GM12878 (cell line): ENCODE results near the gene VGLL4. TPM values are rescaled to one million over a fixed set of nuclear protein-coding genes. Genes with fewer than 3 reads are reported as not detected.

Experiments
- ATAC-seq: fragments of 200-7000 bp; cut with Tn5 transposase; 3 replicates; pipeline ENCODE4 v1.9.1; 2020; ENCODE audit warnings: mild to moderate bottlenecking, moderate library complexity
- BruUV-seq: library from RNA; stranded (reverse); fragments of 400-500 nt; replicated peaks from 2 replicates; lab custom pipeline; 2021; lab: Mats Ljungman, UMichigan
- CTCF ChIA-PET: fragments of 300-600 bp; sonication (Branson Sonifier 250); formaldehyde crosslinking; extraction: SDS; loops from one replicate; lab custom pipeline; 2021; ENCODE audit warnings: inconsistent platforms; lab: Yijun Ruan, JAX
- POLR2A ChIA-PET: fragments of 350-600 bp; formaldehyde crosslinking; extraction: SDS; loops from one replicate; lab custom pipeline; 2021; ENCODE audit warnings: inconsistent platforms; lab: Charles Lee
- RAD21 ChIA-PET: fragments of 300-600 bp; sonication (Branson Sonifier 250); formaldehyde crosslinking; loops from one replicate; lab custom pipeline; 2023; ENCODE audit warnings: antibody characterized with exemption; ENCODE audit not compliant: unreplicated experiment; lab: Charles Lee
- SMC1A ChIA-PET: fragments of 300-600 bp; sonication (Branson Sonifier 250); formaldehyde crosslinking; loops from one replicate; lab custom pipeline; 2023; ENCODE audit not compliant: unreplicated experiment, uncharacterized antibody; lab: Charles Lee
- DNase-seq: peaks from one replicate; pipeline ENCODE4 v3.0.0-alpha.2; 2011; ENCODE audit warnings: low read depth, low spot score
- FAIRE-seq: peaks from 3 replicates; lab custom pipeline; 2011; peaks lifted over from hg19 to GRCh38; lab: Jason Lieb, UNC
- H2AFZ ChIP-seq: 2 replicates; pipeline ENCODE4 v1.6.0; 2011; ENCODE audit warnings: low read depth, low read length, control low read depth; ENCODE audit not compliant: control insufficient read depth
- H3K27ac ChIP-seq: 2 replicates; pipeline ENCODE4 v1.5.1; 2011; ENCODE audit warnings: control low read depth; ENCODE audit not compliant: control insufficient read depth, insufficient read depth
- H3K27me3 ChIP-seq, 2 experiments: replicated peaks in 1 of 2; 2 replicates each; pipeline versions ENCODE4 v1.6.0 to v1.6.1; 2011; ENCODE audit warnings: low read length in 1 of 2; ENCODE audit not compliant: control insufficient read depth in 2 of 2, insufficient read depth in 2 of 2
- H3K36me3 ChIP-seq, 2 experiments: 2 replicates each; pipeline ENCODE4 v1.5.1; 2011; ENCODE audit warnings: low read length in 1 of 2; ENCODE audit not compliant: control insufficient read depth in 2 of 2, insufficient read depth in 2 of 2
- H3K4me1 ChIP-seq: 2 replicates; pipeline ENCODE4 v1.6.1; 2011; ENCODE audit warnings: mild to moderate bottlenecking, low read length, moderate library complexity, mixed read lengths; ENCODE audit not compliant: control insufficient read depth, insufficient read depth
- H3K4me2 ChIP-seq: 2 replicates; pipeline ENCODE4 v1.6.0; 2011; ENCODE audit warnings: control low read depth; ENCODE audit not compliant: control insufficient read depth, insufficient read depth
- H3K4me3 ChIP-seq: fragments of 200-600 bp; sonication (generic); 2 replicates; pipeline ENCODE4 v1.5.1; 2016
- H3K79me2 ChIP-seq: 2 replicates; pipeline ENCODE4 v1.6.0; 2011; ENCODE audit warnings: low read length; ENCODE audit not compliant: control insufficient read depth, insufficient read depth
- H3K9ac ChIP-seq: 2 replicates; pipeline ENCODE4 v1.8.0; 2011; ENCODE audit warnings: low read length, control low read depth, mixed read lengths; ENCODE audit not compliant: control insufficient read depth, insufficient read depth
- H3K9me3 ChIP-seq: replicated peaks from 3 replicates; pipeline ENCODE4 v1.5.1; 2011; ENCODE audit warnings: mild to moderate bottlenecking, low read length; ENCODE audit not compliant: control insufficient read depth, insufficient read depth
- H4K20me1 ChIP-seq: 2 replicates; pipeline ENCODE4 v1.6.0; 2011; ENCODE audit not compliant: control insufficient read depth, insufficient read depth
- BACH1 ChIP-seq: fragments of 450-650 bp; IDR thresholded peaks from 2 replicates; pipeline ENCODE4 v1.6.1; 2017; ENCODE audit warnings: mild to moderate bottlenecking, borderline replicate concordance
- BCLAF1 ChIP-seq: fragments of 450-650 bp; IDR thresholded peaks from 2 replicates; pipeline ENCODE4 v1.6.1; 2017; ENCODE audit warnings: antibody characterized with exemption, mild to moderate bottlenecking, moderate library complexity
- CREM ChIP-seq: IDR thresholded peaks from 2 replicates; pipeline ENCODE4 v1.6.1; 2014; ENCODE audit warnings: antibody characterized with exemption, low read depth
- MTA2 ChIP-seq: fragments of 450-650 bp; IDR thresholded peaks from 2 replicates; pipeline ENCODE4 v1.6.1; 2016; ENCODE audit warnings: low read depth, mild to moderate bottlenecking, moderate library complexity
- MTA3 ChIP-seq: IDR thresholded peaks from 2 replicates; pipeline ENCODE4 v1.6.1; 2012; ENCODE audit warnings: low read length, inconsistent platforms, borderline replicate concordance
- YY1 ChIP-seq: IDR thresholded peaks from 2 replicates; pipeline ENCODE4 v1.6.1; 2011; ENCODE audit warnings: low read depth, mild to moderate bottlenecking, low read length
- ZBTB11 ChIP-seq: fragments of 450-650 bp; formaldehyde crosslinking; IDR thresholded peaks from 2 replicates; pipeline ENCODE4 v1.5.0; 2022; ENCODE audit warnings: mild to moderate bottlenecking, missing genetic modification characterization
- ZNF274 ChIP-seq: IDR thresholded peaks from one replicate; pipeline ENCODE4 v1.8.0; 2011; ENCODE audit not compliant: insufficient read length, insufficient read depth
- ZSCAN29 ChIP-seq: fragments of 450-650 bp; IDR thresholded peaks from 2 replicates; pipeline ENCODE4 v1.6.1; 2017; ENCODE audit warnings: mild to moderate bottlenecking, moderate library complexity
- WGBS: methylation state at CpG from one replicate; pipeline ENCODE4 v1.1.6; 2016; ENCODE audit warnings: low lambda C conversion rate; ENCODE audit not compliant: insufficient replicate concordance, insufficient coverage; ENCODE audit errors: missing lambda C conversion rate; 5-methylcytosine and 5-hydroxymethylcytosine counted together
- in situ Hi-C: fragments of 300-500 bp; cut with MboI; formaldehyde crosslinking; loops from 9 replicates; pipeline ENCODE4 v1.14.3; 2018; ENCODE audit warnings: mixed read lengths
- intact Hi-C: fragments of 100-400 bp; cut with micrococcal nuclease; formaldehyde crosslinking; loops from one replicate; pipeline ENCODE4 v1.14.2; 2022; ENCODE audit not compliant: unreplicated experiment
- polyA plus RNA-seq, 11 experiments: library from polyadenylated mRNA; depleted of rRNA in 4 of 11; unstranded in 6 of 11; stranded (reverse) in 5 of 11; fragments of >200 nt; fragmentation: Nextera tagmentation in 4 of 11; fragmentation: Illumina TruSeq in 1 of 11; extraction: Ambion mirVana in 4 of 11; extraction: Trizol in 1 of 11; gene quantifications; 1 replicate in 1 of 11; 2 replicates in 10 of 11; pipeline versions ENCODE4 v1.2.1 to v1.2.3, GENCODE V29; 2011 to 2016; ENCODE audit warnings: inconsistent platforms in 2 of 11, missing spikeins in 2 of 11, low read depth in 1 of 11
- total RNA-seq, 4 experiments: library from RNA; depleted of rRNA in 3 of 4; stranded (reverse); fragments of >200 nt in 3 of 4; fragmentation: Illumina TruSeq in 1 of 4; extraction: Trizol in 1 of 4; gene quantifications; 2 replicates each; pipeline versions ENCODE4 v1.2.1 to v1.2.3, GENCODE V29; 2013 to 2021
- TF ChIP-seq, protein P1 (sequence below): fragments of 450-650 bp; IDR thresholded peaks from 2 replicates; pipeline ENCODE4 v1.6.1; 2014; ENCODE audit warnings: mild to moderate bottlenecking
- TF ChIP-seq, protein P2 (sequence below), 3 experiments: IDR thresholded peaks in 2 of 3; conservative IDR thresholded peaks in 1 of 3; 2 replicates each; pipeline ENCODE4 v1.5.1; 2011; ENCODE audit warnings: low read depth in 3 of 3, low read length in 3 of 3, mild to moderate bottlenecking in 3 of 3, control low read depth in 2 of 3, moderate library complexity in 2 of 3, inconsistent platforms in 1 of 3, mixed read lengths in 1 of 3; ENCODE audit not compliant: control insufficient read depth in 2 of 3, insufficient read depth in 1 of 3; ENCODE audit errors: extremely low read depth in 1 of 3

The VGLL4 gene
- total and polyA plus RNA-seq, 10 of the 15 experiments (the other 5 are each of a cell fraction or from before 2014, with no cell fraction given) = 0.44 to 38.1 (median 16.1) TPM

DNA sequence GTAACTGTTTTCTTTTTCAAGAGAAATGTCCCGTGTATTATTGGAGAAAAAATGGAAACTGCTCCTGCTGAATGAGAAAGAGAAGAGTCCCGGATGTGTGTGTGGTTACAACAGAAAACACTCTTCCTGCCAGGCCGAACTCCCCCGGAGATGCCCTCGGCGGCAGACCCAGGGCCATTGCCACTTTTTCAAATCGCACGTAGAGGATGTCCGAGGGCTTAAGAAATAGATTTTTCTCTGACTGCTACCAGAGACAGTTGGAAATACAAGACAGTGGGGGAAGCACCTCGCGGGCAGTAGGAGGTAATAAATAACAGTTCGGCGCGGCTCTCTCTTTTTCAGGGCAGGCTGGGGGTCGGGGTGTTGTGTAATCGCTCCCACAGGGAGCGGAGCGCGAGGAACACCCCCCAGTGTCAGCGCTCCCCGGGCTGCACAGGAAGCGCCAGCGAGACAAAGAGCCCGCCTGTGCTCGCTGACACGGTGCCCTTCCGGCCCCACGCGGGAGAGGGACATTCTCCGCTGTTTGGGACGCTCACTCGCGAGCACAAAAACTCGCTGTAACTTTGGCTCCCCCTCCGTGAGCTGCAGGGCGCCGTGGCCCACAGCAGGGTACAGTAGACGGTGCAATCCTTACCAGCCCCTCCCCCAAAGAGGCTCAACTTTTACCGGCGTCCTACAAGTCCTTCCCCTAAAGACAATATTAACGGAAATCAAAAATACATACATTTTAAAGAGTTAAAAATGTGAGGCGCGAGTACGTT is 1.1 kb downstream of the VGLL4 start:
- Histone ChIP-seq H3K79me2 (peaks cover 61% of the 10 kb centered on the region), H3K4me1 (peaks cover 6% of the 10 kb centered on the region), H4K20me1 (no peaks in the 10 kb centered on the region; the same call in 1 of the 2 replicates), H3K9ac (peak overlapping the region; percentile 83), H3K9me3 (no peaks in the 10 kb centered on the region), H3K4me3 (peak overlapping the region; percentile 86), H3K36me3 (0 out of 4 replicates have a peak, but pooled peaks cover 0 to 3% of the 10 kb centered on the region in 2 experiments), H3K27ac (peak overlapping the region; percentile 98), H3K27me3 (no peaks in the 10 kb centered on the region), H2AFZ (peak overlapping the region; percentile 66), H3K4me2 (peak overlapping the region; percentile 80; the same call in 1 of the 2 replicates)
- intact Hi-C loops = loop anchor here (5.0 kb wide), 2 partner anchors 40 to 60 kb away; no protein-coding TSS in a partner anchor
- BruUV-seq = TSS peak; percentile 37
- ChIA-PET CTCF (interaction anchor here (1.1 to 2.1 kb wide), 8 partner anchors 9 to 354 kb away, joined by 3 to 19 read pairs (median 3); no protein-coding TSS in a partner anchor), RAD21 (interaction anchor here (1.4 to 2.5 kb wide), 6 partner anchors 10 to 263 kb away, joined by 3 to 12 read pairs (median 6); no protein-coding TSS in a partner anchor), SMC1A (interaction anchor here (0.7 to 2.6 kb wide), 9 partner anchors 9 to 1850 kb away, joined by 3 to 11 read pairs (median 5); partner anchors contain the start of genes ARPC4 and TADA3), POLR2A (interaction anchor here (0.7 to 2.2 kb wide), 2 partner anchors 17 to 61 kb away, joined by 3 to 19 read pairs; no protein-coding TSS in a partner anchor)
- WGBS = 1% methylated on average over 44 of the region's 44 CpGs
- ATAC-seq (peak; percentile 80), FAIRE-seq (no peak), DNase-seq (peak; percentile 73)
- in situ Hi-C loops = no loop called here
- TF ChIP-seq ZNF274 (no peak), CREM (0 out of 2 replicates have a peak, but pooled peaks have one; percentile 25), MTA2 (peak; percentile 52), ZBTB11 (CRISPR knock-in tag) (0 out of 2 replicates have a peak, but pooled peaks have one; percentile 27), MTA3 (peak; percentile 72; the same call in 1 of the 2 replicates), BCLAF1 (no peak), YY1 (peak; percentile 80), BACH1 (peak; percentile 97), ZSCAN29 (no peak)
- TF ChIP-seq, protein P1, sequence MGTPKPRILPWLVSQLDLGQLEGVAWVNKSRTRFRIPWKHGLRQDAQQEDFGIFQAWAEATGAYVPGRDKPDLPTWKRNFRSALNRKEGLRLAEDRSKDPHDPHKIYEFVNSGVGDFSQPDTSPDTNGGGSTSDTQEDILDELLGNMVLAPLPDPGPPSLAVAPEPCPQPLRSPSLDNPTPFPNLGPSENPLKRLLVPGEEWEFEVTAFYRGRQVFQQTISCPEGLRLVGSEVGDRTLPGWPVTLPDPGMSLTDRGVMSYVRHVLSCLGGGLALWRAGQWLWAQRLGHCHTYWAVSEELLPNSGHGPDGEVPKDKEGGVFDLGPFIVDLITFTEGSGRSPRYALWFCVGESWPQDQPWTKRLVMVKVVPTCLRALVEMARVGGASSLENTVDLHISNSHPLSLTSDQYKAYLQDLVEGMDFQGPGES = no peak
- TF ChIP-seq, protein P2, sequence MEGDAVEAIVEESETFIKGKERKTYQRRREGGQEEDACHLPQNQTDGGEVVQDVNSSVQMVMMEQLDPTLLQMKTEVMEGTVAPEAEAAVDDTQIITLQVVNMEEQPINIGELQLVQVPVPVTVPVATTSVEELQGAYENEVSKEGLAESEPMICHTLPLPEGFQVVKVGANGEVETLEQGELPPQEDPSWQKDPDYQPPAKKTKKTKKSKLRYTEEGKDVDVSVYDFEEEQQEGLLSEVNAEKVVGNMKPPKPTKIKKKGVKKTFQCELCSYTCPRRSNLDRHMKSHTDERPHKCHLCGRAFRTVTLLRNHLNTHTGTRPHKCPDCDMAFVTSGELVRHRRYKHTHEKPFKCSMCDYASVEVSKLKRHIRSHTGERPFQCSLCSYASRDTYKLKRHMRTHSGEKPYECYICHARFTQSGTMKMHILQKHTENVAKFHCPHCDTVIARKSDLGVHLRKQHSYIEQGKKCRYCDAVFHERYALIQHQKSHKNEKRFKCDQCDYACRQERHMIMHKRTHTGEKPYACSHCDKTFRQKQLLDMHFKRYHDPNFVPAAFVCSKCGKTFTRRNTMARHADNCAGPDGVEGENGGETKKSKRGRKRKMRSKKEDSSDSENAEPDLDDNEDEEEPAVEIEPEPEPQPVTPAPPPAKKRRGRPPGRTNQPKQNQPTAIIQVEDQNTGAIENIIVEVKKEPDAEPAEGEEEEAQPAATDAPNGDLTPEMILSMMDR (IDR thresholded peaks at IDR 0.05 in 2 of 3, conservative IDR thresholded peaks at IDR 0.05 in 1 of 3; ENCODE audit: control insufficient read depth in 2 of 3, extremely low read depth in 1 of 3, insufficient read depth in 1 of 3, low read depth in 3 of 3, low read length in 3 of 3) = peak in 1 of 3 experiments; percentile 9; a peak in 2 of 6 replicates
